NCI-H2227 treated with DMSO at 0.1 percent for 48 hours (cell line): ENCODE measurements around the gene PLCH2.

ENCODE experiments used
- DNase-seq: peaks from one replicate; lab custom pipeline; 2025; lab: John Stamatoyannopoulos, UW

PLCH2 gene

DNA sequence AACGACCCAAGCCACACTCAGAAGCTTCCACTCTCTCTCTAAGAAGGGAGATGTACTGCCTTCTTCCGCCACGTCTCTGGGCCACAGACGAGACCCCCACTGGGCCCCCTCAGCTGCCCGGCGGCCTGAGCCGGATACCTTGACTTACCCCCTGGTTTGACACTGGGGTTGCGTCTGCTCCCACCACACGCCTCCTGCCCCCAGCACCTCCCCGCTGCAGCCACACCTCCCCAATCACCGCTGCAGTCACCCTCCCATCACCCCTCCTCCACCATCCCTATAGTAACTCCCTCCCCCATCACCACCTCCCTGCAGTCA, 39.6 kb downstream of the PLCH2 start:
- DNase-seq, result no peak

DNA sequence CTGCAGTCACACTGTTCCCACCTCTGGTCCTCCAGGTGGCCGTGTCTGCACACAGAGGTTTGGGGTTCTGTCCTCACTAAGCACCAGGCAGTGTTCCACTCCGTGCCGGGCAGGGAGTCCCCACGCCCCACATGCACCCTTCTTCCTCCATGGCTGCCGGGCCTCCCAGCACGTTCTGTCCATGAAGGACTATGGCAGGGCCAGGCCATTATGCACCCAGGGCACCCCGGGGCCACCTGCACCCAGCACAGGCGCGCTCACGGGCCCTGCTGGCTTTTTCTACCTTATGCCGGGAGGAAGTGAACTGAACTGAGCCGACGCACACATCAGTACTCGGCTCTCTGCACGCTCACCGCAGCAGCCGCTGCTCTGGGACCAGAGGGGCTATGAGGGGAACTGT, 40.0 kb downstream of the PLCH2 start:
- no peak for DNase-seq

DNA sequence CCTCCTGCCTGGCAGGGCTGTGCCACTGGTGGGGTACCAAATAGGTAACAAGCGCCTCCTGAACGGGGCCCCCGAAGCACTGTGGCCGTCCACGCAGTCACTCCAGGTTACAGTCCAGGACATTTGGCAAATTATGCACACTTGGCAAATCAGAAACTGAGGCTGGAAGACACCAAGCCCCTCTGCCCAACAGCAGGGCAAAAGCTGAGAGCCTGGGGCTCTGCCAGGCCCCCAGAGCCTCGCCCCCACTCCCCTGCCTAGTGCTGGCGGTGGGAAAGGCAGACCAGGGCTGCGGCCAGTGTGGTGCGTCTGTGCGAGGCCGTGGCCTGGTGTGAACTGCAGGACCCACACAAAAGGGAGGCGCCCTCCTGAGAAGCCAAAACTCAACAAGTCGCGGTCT, 40.9 kb downstream of the PLCH2 start:
- DNase-seq, result no peak

GRCh38 chr1:2517966-2518365, 41.9 kb downstream of the PLCH2 start:
- DNase-seq, result no peak

GRCh38 chr1:2518528-2518927, 42.4 kb downstream of the PLCH2 start:
- DNase-seq, result no peak

- no peak for DNase-seq
Observed at GRCh38 chr1:2519029-2519685, 43.1 kb downstream of the PLCH2 start.

DNA sequence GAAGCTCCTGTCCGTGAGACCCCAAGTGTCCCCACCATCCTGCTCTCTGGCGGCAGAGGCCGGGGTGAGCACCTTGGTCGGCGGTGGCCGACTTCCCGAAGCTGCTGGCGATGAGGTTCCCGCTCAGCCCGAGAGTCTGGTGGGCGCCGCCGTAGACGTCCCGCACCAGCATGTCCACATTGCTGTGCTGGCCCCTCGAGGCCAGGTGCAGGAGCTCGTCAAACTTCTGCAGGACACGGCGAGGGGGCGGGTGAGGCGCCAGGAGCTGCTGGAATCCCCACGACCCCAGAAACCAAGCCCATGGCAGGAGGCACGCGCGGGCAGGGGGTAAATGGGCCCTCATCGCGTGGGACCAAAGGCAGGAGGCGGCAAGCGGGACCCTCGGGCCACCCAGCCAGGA, 43.6 kb downstream of the PLCH2 start:
- no peak for DNase-seq

- DNase-seq, result no peak
Observed at GRCh38 chr1:2520206-2520605, 44.1 kb downstream of the PLCH2 start.

DNA sequence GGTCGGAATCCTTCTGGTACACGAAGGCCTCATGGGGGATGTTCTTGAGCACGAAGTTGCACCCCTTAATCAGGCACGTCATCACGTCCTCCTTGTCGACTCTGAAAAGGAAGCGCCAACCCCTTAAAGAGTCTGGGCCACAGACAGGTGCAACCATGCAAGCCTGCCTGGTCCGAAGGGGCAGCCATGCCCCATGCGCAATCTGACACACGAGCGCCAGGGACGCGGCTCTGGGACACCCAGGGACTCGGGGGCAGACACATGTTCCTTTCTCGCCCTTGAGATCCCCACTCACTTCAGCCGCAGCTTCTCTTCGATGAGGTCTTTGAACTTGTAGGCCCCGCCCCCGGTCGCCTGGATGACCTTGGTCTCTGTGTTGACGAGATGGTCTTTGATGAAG, 44.7 kb downstream of the PLCH2 start:
- DNase-seq, result no peak

DNA sequence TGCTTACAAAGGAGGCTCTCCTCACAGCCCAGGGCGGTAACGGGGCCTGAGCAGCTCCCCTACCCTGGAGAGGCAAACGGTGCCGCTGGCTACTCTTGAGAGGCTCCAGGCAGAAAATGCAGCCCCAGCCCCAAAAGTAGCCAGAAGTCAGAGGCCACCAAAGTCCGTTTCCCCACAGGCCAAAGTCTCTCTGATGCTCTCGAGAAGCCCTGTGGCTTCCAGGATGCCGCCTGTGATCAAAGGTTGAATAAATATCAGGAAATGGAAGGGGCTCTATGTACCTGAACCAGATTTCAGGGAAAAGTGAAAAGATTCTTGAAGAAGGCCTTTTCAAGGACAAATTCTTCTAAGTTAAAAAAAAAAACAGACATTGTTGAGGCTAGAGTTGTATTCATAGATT, 46.1 kb downstream of the PLCH2 start:
- no peak for DNase-seq

- DNase-seq, result no peak
Observed at GRCh38 chr1:2523191-2523890, 47.3 kb downstream of the PLCH2 start.

DNA sequence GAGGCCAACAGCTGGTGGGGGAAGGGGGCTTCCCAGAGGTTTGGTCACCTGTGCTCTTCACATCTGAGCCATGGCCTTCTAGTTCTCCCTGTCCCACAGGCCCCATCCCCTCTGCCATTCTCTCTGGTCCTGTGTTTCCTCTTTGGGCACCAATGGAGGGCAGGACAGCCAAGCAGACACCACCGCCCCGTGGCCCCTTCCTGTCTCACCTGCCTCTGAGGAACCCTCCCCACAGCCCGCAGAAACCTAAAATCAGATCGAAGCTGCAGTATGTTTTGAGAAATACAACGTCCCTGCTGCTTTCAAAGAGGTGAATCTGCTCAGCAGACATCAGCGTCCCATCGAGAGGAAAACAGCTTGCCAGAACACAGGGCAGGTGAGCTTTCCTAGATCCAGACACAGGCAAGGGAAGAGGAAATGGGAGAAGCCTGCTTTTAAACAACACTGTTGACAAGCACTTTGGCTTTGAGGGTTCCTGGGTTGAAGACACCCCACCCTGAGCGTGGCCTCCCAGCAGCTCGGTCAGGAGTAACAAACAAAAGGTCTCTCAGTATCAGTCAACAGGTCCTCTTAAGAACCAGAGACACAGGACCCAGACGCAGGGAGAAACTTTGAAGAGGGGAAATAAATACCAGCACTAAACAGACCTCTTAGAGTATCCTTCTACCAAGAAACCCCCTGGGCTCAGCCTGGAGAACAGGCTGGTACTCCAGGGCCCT, 48.0 kb downstream of the PLCH2 start:
- DNase-seq, result no peak

DNA sequence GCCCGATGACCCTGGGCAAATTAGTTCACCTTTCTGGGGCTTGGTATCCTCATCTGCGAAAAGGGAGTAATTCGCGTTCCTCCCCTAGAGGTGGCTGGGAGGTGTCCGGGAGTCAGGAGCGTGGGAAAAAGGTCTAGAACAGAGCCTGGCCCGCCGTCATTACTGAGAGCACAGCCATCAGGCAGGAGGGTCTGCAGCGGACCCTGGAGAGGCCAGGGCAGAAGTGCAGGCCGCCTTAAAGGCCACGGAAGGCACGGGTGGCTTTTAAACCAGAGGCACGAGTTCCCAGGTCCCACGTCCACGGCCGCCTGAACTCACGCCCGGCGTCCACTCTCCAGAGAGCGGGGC, 49.5 kb downstream of the PLCH2 start:
- DNase-seq, result no peak

GRCh38 chr1:2525920-2526823, 50.1 kb downstream of the PLCH2 start, which contains the start of gene PANK4:
PANK4 (minus strand) TSS chr1:2526596; CDS start chr1:2526587, 9 bp downstream.
- DNase-seq, result peak; percentile 88

DNA sequence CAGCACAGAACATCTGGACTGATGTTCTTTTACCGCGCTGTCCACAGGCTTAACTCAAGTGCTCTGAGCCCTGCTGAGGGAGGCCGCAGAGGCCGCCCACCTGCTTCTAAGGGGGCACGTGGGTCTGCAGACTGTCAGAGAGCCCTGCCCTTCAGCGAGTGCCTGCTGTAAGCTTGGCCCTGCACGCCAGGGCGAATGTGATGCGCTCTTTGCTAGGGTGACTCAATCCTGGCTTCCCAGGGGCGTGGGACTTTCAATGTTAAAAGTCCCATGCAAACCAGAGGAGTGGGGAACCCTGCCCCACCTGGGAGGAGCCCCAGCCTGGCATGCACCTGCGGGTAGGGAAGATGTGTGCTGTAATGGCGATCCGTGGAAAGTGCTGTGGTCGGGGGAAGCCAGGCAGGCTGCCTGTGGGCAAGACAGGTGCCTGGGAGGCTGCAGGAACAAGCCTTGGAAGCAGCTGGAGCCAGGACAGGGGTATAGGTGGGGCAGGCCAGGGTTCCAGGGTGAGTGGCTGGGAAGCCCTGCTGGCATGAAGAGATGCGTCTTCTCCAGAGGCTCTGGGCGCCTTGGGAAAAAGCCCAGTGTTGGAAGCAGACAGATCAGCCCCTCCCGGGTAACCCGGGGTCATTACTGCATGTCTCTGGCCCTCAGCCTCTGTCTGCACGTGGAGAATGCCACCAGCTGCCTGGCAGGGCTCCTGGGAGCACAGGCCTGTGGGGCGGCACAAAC, 50.9 kb downstream of the PLCH2 start:
- peak; percentile 71 for DNase-seq

GRCh38 chr1:2527556-2527860, 51.4 kb downstream of the PLCH2 start:
- DNase-seq, result no peak

GRCh38 chr1:2528016-2528415, 51.9 kb downstream of the PLCH2 start:
- no peak for DNase-seq

- DNase-seq, result no peak
Observed at GRCh38 chr1:2528611-2528965, 52.5 kb downstream of the PLCH2 start.

GRCh38 chr1:2528966-2529783, 53.1 kb downstream of the PLCH2 start:
- DNase-seq, result no peak

GRCh38 chr1:2529784-2530512, 53.9 kb downstream of the PLCH2 start, which contains the start of gene HES5:
HES5 (minus strand) TSS chr1:2530263; CDS start chr1:2530164, 99 bp downstream.
- DNase-seq, result no peak
